ENCODE results near the gene SGPP2. TPM values are rescaled to one million over a fixed set of nuclear protein-coding genes. Genes with fewer than 3 reads are reported as not detected.

Gene SGPP2, protein sequence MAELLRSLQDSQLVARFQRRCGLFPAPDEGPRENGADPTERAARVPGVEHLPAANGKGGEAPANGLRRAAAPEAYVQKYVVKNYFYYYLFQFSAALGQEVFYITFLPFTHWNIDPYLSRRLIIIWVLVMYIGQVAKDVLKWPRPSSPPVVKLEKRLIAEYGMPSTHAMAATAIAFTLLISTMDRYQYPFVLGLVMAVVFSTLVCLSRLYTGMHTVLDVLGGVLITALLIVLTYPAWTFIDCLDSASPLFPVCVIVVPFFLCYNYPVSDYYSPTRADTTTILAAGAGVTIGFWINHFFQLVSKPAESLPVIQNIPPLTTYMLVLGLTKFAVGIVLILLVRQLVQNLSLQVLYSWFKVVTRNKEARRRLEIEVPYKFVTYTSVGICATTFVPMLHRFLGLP
- not detected for polyA plus RNA-seq (2012; ENCODE audit: insufficient read length, low read depth)

DNA sequence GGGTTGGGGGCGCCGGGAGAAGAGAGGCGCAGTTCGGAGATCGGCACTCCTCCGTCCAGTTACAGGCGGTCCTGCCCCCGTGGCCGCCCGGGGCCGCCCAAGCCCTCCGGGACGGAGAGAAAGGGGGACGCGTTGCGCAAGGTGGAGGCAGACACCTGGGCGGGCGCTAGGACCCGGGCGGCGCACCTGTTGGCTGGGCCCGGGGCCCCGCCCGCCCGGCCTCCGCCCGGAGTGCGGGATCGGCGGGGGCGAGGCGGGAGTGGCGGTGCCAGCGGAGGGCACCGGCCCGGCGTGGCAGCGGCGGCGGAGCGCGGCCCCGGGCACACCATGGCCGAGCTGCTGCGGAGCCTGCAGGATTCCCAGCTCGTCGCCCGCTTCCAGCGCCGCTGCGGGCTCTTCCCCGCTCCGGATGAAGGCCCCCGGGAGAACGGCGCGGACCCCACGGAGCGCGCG is at the start of gene SGPP2:
SGPP2 (plus strand) TSS at position 268 of the 453 bp plus-strand sequence; CDS start at position 328, 60 bp downstream.
- TF ChIP-seq, protein P1, sequence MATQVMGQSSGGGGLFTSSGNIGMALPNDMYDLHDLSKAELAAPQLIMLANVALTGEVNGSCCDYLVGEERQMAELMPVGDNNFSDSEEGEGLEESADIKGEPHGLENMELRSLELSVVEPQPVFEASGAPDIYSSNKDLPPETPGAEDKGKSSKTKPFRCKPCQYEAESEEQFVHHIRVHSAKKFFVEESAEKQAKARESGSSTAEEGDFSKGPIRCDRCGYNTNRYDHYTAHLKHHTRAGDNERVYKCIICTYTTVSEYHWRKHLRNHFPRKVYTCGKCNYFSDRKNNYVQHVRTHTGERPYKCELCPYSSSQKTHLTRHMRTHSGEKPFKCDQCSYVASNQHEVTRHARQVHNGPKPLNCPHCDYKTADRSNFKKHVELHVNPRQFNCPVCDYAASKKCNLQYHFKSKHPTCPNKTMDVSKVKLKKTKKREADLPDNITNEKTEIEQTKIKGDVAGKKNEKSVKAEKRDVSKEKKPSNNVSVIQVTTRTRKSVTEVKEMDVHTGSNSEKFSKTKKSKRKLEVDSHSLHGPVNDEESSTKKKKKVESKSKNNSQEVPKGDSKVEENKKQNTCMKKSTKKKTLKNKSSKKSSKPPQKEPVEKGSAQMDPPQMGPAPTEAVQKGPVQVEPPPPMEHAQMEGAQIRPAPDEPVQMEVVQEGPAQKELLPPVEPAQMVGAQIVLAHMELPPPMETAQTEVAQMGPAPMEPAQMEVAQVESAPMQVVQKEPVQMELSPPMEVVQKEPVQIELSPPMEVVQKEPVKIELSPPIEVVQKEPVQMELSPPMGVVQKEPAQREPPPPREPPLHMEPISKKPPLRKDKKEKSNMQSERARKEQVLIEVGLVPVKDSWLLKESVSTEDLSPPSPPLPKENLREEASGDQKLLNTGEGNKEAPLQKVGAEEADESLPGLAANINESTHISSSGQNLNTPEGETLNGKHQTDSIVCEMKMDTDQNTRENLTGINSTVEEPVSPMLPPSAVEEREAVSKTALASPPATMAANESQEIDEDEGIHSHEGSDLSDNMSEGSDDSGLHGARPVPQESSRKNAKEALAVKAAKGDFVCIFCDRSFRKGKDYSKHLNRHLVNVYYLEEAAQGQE (IDR thresholded peaks at IDR 0.05; ENCODE audit: insufficient read depth in 1 of 2, low read depth in 2 of 2, low read length in 2 of 2): no peak
- TF ChIP-seq TAF1 (IDR thresholded peaks at IDR 0.05; ENCODE audit: borderline replicate concordance, insufficient read depth, low read length) (no peak), SIN3A (IDR thresholded peaks at IDR 0.05; ENCODE audit: borderline replicate concordance, insufficient read depth, low read length) (no peak), POLR2AphosphoS5 (IDR thresholded peaks at IDR 0.05; ENCODE audit: low read depth, low read length) (no peak), FOXP2 (optimal IDR thresholded peaks at IDR 0.05; ENCODE audit: borderline replicate concordance, extremely low read depth, extremely low read length, insufficient read depth) (no peak)

DNA sequence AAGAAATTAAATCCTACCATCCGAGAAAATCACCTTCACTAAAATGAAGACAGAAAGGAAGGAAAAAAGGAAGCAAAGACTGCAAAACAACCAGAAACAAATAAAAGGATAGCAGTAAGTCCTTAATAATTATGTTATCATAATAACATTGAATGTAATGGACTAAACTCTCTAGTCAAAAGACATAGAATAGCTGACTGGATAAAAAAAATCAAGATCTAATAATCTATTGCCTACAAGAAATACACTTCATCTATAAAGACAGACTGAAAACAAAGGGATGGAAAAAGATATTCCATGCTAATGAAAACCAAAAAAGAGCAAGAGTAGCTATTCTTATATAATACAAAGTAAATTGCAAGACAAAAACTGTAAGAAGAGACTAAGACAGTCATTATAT is 48.5 kb upstream of the SGPP2 start:
- TF ChIP-seq, protein P1 (IDR thresholded peaks at IDR 0.05; ENCODE audit: insufficient read depth in 1 of 2, low read depth in 2 of 2, low read length in 2 of 2): no peak
- TF ChIP-seq POLR2AphosphoS5 (IDR thresholded peaks at IDR 0.05; ENCODE audit: low read depth, low read length) (no peak), FOXP2 (optimal IDR thresholded peaks at IDR 0.05; ENCODE audit: borderline replicate concordance, extremely low read depth, extremely low read length, insufficient read depth) (no peak), TAF1 (IDR thresholded peaks at IDR 0.05; ENCODE audit: borderline replicate concordance, insufficient read depth, low read length) (no peak), SIN3A (IDR thresholded peaks at IDR 0.05; ENCODE audit: borderline replicate concordance, insufficient read depth, low read length) (no peak)

DNA sequence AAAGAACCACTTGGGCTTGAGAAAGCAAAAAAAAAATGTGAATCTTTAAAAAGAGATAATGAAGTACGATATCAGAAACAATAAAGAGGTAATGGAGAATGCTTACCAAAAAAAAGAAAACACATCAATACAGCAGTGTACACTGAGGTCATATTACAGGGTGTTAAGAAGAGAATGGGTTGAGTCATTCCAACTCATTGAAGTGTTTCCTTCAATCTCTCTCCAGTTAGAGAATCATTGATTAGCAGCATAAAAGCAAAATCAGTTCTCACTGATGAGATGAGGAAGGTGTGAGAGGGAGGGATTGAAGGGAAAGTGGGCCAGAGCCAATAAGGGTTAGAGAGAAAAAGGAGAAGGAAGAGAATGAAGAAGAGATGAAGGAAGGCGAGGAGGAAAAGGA is 43.9 kb upstream of the SGPP2 start:
- TF ChIP-seq POLR2AphosphoS5 (IDR thresholded peaks at IDR 0.05; ENCODE audit: low read depth, low read length) (no peak), SIN3A (IDR thresholded peaks at IDR 0.05; ENCODE audit: borderline replicate concordance, insufficient read depth, low read length) (no peak), TAF1 (IDR thresholded peaks at IDR 0.05; ENCODE audit: borderline replicate concordance, insufficient read depth, low read length) (no peak), FOXP2 (optimal IDR thresholded peaks at IDR 0.05; ENCODE audit: borderline replicate concordance, extremely low read depth, extremely low read length, insufficient read depth) (no peak)
- TF ChIP-seq, protein P1 (IDR thresholded peaks at IDR 0.05; ENCODE audit: insufficient read depth in 1 of 2, low read depth in 2 of 2, low read length in 2 of 2): no peak

DNA sequence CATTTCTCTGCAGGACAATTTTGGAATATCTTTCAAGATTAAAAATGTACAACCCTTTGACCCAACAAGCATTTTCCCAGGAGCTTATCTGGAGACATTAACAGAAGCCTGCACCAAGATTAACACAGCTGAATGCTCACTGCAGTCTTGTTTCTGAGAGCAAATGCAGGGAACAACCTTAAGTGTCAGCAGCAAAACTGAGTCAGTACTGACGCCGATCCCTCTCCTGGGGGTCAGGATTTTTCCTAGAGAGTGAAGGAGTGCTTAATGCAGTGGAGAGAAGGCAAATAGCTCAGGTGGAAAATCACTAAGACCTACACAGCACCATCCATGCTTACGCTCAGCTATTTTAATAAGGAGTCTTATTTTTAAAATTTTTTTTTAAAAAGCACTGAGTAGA is 42.8 kb upstream of the SGPP2 start:
- TF ChIP-seq SIN3A (IDR thresholded peaks at IDR 0.05; ENCODE audit: borderline replicate concordance, insufficient read depth, low read length): no peak
- TF ChIP-seq FOXP2 (optimal IDR thresholded peaks at IDR 0.05; ENCODE audit: borderline replicate concordance, extremely low read depth, extremely low read length, insufficient read depth): no peak
- TF ChIP-seq POLR2AphosphoS5 (IDR thresholded peaks at IDR 0.05; ENCODE audit: low read depth, low read length): no peak
- TF ChIP-seq, protein P1 (IDR thresholded peaks at IDR 0.05; ENCODE audit: insufficient read depth in 1 of 2, low read depth in 2 of 2, low read length in 2 of 2): no peak

Data from PFSK-1 (cell line).